CD4-positive, alpha-beta T cell (primary cell): ENCODE results near the gene LIPG. TPM values are rescaled to one million over a fixed set of nuclear protein-coding genes. Genes with fewer than 3 reads are reported as not detected.

Experiments
- ATAC-seq: fragments of 200-7000 bp; cut with Tn5 transposase; one replicate; pipeline ENCODE4 v1.10.0; 2022; ENCODE audit warnings: mild to moderate bottlenecking; ENCODE audit not compliant: poor library complexity
- CTCF ChIA-PET: fragments of 350-600 bp; sonication (Branson Sonifier 250); formaldehyde crosslinking; loops from one replicate; lab custom pipeline; 2021; ENCODE audit warnings: antibody characterized with exemption, inconsistent platforms; lab: Charles Lee
- POLR2A ChIA-PET: fragments of 350-600 bp; sonication (Branson Sonifier 250); formaldehyde crosslinking; loops from one replicate; lab custom pipeline; 2021; ENCODE audit warnings: antibody characterized with exemption, inconsistent platforms; lab: Charles Lee
- DNase-seq, 14 experiments: peaks; one replicate each; pipeline ENCODE4 v3.0.0-alpha.2; 2013 to 2020; ENCODE audit warnings: mixed read lengths in 2 of 14
- H3K27ac ChIP-seq, 2 donors: one replicate each; pipeline versions ENCODE4 v1.5.1 to v1.7.0; 2013; ENCODE audit warnings: low read length in 2 of 2, low read depth in 1 of 2, mild to moderate bottlenecking in 1 of 2
- H3K27me3 ChIP-seq, 2 experiments: 1 replicate in 1 of 2; 2 replicates in 1 of 2; pipeline versions ENCODE4 v1.6.1 to v1.7.0; 2013; ENCODE audit warnings: low read length in 2 of 2, control low read depth in 1 of 2, mild to moderate bottlenecking in 1 of 2, moderate library complexity in 1 of 2; ENCODE audit not compliant: insufficient read depth in 2 of 2, control insufficient read depth in 1 of 2
- H3K36me3 ChIP-seq: one replicate; pipeline ENCODE4 v1.6.1; 2013; ENCODE audit warnings: low read length, control low read depth; ENCODE audit not compliant: insufficient read depth
- H3K4me1 ChIP-seq: one replicate; pipeline ENCODE4 v1.6.1; 2013; ENCODE audit warnings: low read length, control low read depth; ENCODE audit not compliant: insufficient read depth
- H3K4me3 ChIP-seq: one replicate; pipeline ENCODE4 v1.5.1; 2013; ENCODE audit warnings: mild to moderate bottlenecking, low read length, moderate library complexity
- H3K9me3 ChIP-seq, 2 experiments: 1 replicate in 1 of 2; 2 replicates in 1 of 2; pipeline versions ENCODE4 v1.6.1 to v1.7.0; 2013; ENCODE audit warnings: low read length in 2 of 2, mild to moderate bottlenecking in 2 of 2, control low read depth in 1 of 2, moderate library complexity in 1 of 2; ENCODE audit not compliant: control insufficient read depth in 1 of 2, insufficient read depth in 1 of 2
- H3K27ac Mint-ChIP-seq: one replicate; pipeline ENCODE4 v1.8.0; 2020; ENCODE audit warnings: mixed read lengths
- H3K27me3 Mint-ChIP-seq: one replicate; pipeline ENCODE4 v1.8.0; 2021; ENCODE audit warnings: mixed read lengths
- H3K36me3 Mint-ChIP-seq: one replicate; pipeline ENCODE4 v1.8.0; 2021; ENCODE audit warnings: low read depth, mixed read lengths
- H3K4me1 Mint-ChIP-seq: one replicate; pipeline ENCODE4 v1.8.0; 2021; ENCODE audit warnings: low read depth, mixed read lengths
- H3K4me3 Mint-ChIP-seq: one replicate; pipeline ENCODE4 v1.8.0; 2020; ENCODE audit warnings: mild to moderate bottlenecking, mixed read lengths
- H3K9me3 Mint-ChIP-seq: one replicate; pipeline ENCODE4 v1.8.0; 2020; ENCODE audit warnings: mixed read lengths
- intact Hi-C, 2 experiments: fragments of 100-400 bp; cut with DNase I in 1 of 2; cut with micrococcal nuclease in 1 of 2; formaldehyde crosslinking; loops; one replicate each; pipeline versions ENCODE4 v1.15.1 to v1.9.0; 2023 to 2025; cut with DNase I, micrococcal nuclease
- total RNA-seq, 174 experiments: library from RNA in 2 of 174; stranded (reverse) in 2 of 174; gene quantifications; one replicate each; pipeline ENCODE4 v1.2.3 and lab custom pipeline; 2021 to 2026
- TF ChIP-seq, protein P1 (sequence below): fragments of 200-600 bp; IDR thresholded peaks from one replicate; pipeline ENCODE4 v1.8.0; 2022; ENCODE audit warnings: antibody characterized with exemption, mild to moderate bottlenecking

LIPG gene
- total RNA-seq, 2 experiments from 2014 or later = not detected

- no peaks in the 10 kb centered on the region for H3K4me1 ChIP-seq
- intact Hi-C loops = no loop called here
- no peaks in the 10 kb centered on the region for H3K36me3 ChIP-seq
- H3K27me3 Mint-ChIP-seq = peaks cover 29% of the 10 kb centered on the region
- DNase-seq (no peak), ATAC-seq (no peak)
- H3K27me3 ChIP-seq = peaks cover 0 to 7% of the 10 kb centered on the region in 2 experiments
- H3K27ac Mint-ChIP-seq = no peak overlapping the region
- no peaks in the 10 kb centered on the region for H3K9me3 Mint-ChIP-seq
- TF ChIP-seq, protein P1, sequence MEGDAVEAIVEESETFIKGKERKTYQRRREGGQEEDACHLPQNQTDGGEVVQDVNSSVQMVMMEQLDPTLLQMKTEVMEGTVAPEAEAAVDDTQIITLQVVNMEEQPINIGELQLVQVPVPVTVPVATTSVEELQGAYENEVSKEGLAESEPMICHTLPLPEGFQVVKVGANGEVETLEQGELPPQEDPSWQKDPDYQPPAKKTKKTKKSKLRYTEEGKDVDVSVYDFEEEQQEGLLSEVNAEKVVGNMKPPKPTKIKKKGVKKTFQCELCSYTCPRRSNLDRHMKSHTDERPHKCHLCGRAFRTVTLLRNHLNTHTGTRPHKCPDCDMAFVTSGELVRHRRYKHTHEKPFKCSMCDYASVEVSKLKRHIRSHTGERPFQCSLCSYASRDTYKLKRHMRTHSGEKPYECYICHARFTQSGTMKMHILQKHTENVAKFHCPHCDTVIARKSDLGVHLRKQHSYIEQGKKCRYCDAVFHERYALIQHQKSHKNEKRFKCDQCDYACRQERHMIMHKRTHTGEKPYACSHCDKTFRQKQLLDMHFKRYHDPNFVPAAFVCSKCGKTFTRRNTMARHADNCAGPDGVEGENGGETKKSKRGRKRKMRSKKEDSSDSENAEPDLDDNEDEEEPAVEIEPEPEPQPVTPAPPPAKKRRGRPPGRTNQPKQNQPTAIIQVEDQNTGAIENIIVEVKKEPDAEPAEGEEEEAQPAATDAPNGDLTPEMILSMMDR = no peak
- ChIA-PET CTCF (no interaction called here), POLR2A (no interaction called here)
- no peak overlapping the region for H3K4me3 Mint-ChIP-seq
- H3K9me3 ChIP-seq = no peaks in the 10 kb centered on the region
- no peak overlapping the region for H3K4me3 ChIP-seq
- H3K36me3 Mint-ChIP-seq = no peaks in the 10 kb centered on the region
- no peak overlapping the region for H3K27ac ChIP-seq
- no peaks in the 10 kb centered on the region for H3K4me1 Mint-ChIP-seq
These were observed 63.3 kb downstream of the LIPG start for GRCh38 chr18:49625021-49625691.

- peaks cover 0 to 4% of the 10 kb centered on the region in 2 experiments for H3K27me3 ChIP-seq
- no peaks in the 10 kb centered on the region for H3K4me1 Mint-ChIP-seq
- H3K36me3 ChIP-seq = no peaks in the 10 kb centered on the region
- H3K9me3 ChIP-seq = no peaks in the 10 kb centered on the region
- no peaks in the 10 kb centered on the region for H3K4me1 ChIP-seq
- intact Hi-C loops = no loop called here
- H3K9me3 Mint-ChIP-seq = no peaks in the 10 kb centered on the region
- H3K27me3 Mint-ChIP-seq = peaks cover 22% of the 10 kb centered on the region
- ChIA-PET POLR2A (no interaction called here), CTCF (no interaction called here)
- TF ChIP-seq, protein P1 = no peak
- no peaks in the 10 kb centered on the region for H3K36me3 Mint-ChIP-seq
- no peak overlapping the region for H3K27ac ChIP-seq
- no peak overlapping the region for H3K4me3 Mint-ChIP-seq
- no peak overlapping the region for H3K27ac Mint-ChIP-seq
- DNase-seq = no peak
- no peak overlapping the region for H3K4me3 ChIP-seq
- ATAC-seq = no peak
These were observed 65.1 kb downstream of the LIPG start for GRCh38 chr18:49626842-49627467.

- H3K4me3 Mint-ChIP-seq = no peak overlapping the region
- Histone ChIP-seq H3K27me3 (peaks cover 0 to 3% of the 10 kb centered on the region in 2 experiments), H3K27ac (no peak overlapping the region), H3K9me3 (no peaks in the 10 kb centered on the region), H3K4me1 (no peaks in the 10 kb centered on the region), H3K4me3 (no peak overlapping the region), H3K36me3 (no peaks in the 10 kb centered on the region)
- no peaks in the 10 kb centered on the region for H3K9me3 Mint-ChIP-seq
- H3K27ac Mint-ChIP-seq = no peak overlapping the region
- ChIA-PET CTCF (no interaction called here), POLR2A (no interaction called here)
- peaks cover 15% of the 10 kb centered on the region for H3K27me3 Mint-ChIP-seq
- ATAC-seq = no peak
- no peaks in the 10 kb centered on the region for H3K4me1 Mint-ChIP-seq
- TF ChIP-seq, protein P1 = no peak
- DNase-seq = no peak
- intact Hi-C loops = no loop called here
- no peaks in the 10 kb centered on the region for H3K36me3 Mint-ChIP-seq
These were observed 66.3 kb downstream of the LIPG start for GRCh38 chr18:49628119-49628518.
